T-helper 2 cell treated with Interferon-gamma antibody and Interleukin-4, amounts not matched to agents 100 ng/mL and 5 ng/mL, for 36 hours (primary cell): ENCODE results near the gene HNRNPH2. TPM values are rescaled to one million over a fixed set of nuclear protein-coding genes. Genes with fewer than 3 reads are reported as not detected.

Experiments
- intact Hi-C: fragments of 100-400 bp; cut with micrococcal nuclease; formaldehyde crosslinking; loops from one replicate; pipeline ENCODE4 v1.15.1; 2023
- total RNA-seq: library from RNA; stranded (reverse); gene quantifications from 2 replicates; pipeline ENCODE4 v1.2.3, GENCODE V29; 2022

The HNRNPH2 gene
- total RNA-seq, 1 donor from 2014 or later, result 42.2 TPM

GRCh38 chrX:101450085-101450484 is 42.1 kb downstream of the HNRNPH2 start:
- intact Hi-C loops, result no loop called here

- intact Hi-C loops, result no loop called here
These were observed 42.9 kb downstream of the HNRNPH2 start for GRCh38 chrX:101450961-101451360.

- intact Hi-C loops, result no loop called here
These were observed 44.0 kb downstream of the HNRNPH2 start for GRCh38 chrX:101452056-101452455.

GRCh38 chrX:101460669-101461068 is 52.6 kb downstream of the HNRNPH2 start:
- intact Hi-C loops, result no loop called here

- intact Hi-C loops, result no loop called here
These were observed 54.9 kb downstream of the HNRNPH2 start for GRCh38 chrX:101462892-101463291.

Other genes with a start within 250 kb of the HNRNPH2 start
- gene DRP2, start 188.4 kb upstream of the HNRNPH2 start, total RNA-seq, result 0.82 TPM in 2 replicates
- gene TAF7L, start 116.9 kb upstream of the HNRNPH2 start, total RNA-seq, result 0.09 and 0.16 TPM in 2 replicates
- gene TIMM8A, start 59.5 kb upstream of the HNRNPH2 start, total RNA-seq, result 15.9 and 17.2 TPM in 2 replicates
- not detected in 2 replicates for gene BTK, start 22.0 kb upstream of the HNRNPH2 start, total RNA-seq
- gene RPL36A, start 17.2 kb upstream of the HNRNPH2 start, total RNA-seq, result 256 and 262 TPM in 2 replicates
- gene GLA, start 297 bp upstream of the HNRNPH2 start, total RNA-seq, result 30.8 and 36.0 TPM in 2 replicates
- 2.6 and 2.8 TPM in 2 replicates for gene ARMCX4, start 77.2 kb downstream of the HNRNPH2 start, total RNA-seq
- gene ARMCX1, start 142.3 kb downstream of the HNRNPH2 start, total RNA-seq, result 0.41 and 0.64 TPM in 2 replicates
- gene ARMCX6, start 209.8 kb downstream of the HNRNPH2 start, total RNA-seq, result 43.4 and 43.7 TPM in 2 replicates
- 30.4 and 32.0 TPM in 2 replicates for gene ARMCX3, start 214.9 kb downstream of the HNRNPH2 start, total RNA-seq